Fibroblast of skin of abdomen (primary cell): Measurements from ENCODE around the gene MYH6.
A peak's percentile ranks its signal among the peaks of the same experiment; 100 is the strongest.

ENCODE experiments used
- DNase-seq: peaks from one replicate; pipeline ENCODE4 v3.0.0-alpha.2; 2013

MYH6 gene

DNA sequence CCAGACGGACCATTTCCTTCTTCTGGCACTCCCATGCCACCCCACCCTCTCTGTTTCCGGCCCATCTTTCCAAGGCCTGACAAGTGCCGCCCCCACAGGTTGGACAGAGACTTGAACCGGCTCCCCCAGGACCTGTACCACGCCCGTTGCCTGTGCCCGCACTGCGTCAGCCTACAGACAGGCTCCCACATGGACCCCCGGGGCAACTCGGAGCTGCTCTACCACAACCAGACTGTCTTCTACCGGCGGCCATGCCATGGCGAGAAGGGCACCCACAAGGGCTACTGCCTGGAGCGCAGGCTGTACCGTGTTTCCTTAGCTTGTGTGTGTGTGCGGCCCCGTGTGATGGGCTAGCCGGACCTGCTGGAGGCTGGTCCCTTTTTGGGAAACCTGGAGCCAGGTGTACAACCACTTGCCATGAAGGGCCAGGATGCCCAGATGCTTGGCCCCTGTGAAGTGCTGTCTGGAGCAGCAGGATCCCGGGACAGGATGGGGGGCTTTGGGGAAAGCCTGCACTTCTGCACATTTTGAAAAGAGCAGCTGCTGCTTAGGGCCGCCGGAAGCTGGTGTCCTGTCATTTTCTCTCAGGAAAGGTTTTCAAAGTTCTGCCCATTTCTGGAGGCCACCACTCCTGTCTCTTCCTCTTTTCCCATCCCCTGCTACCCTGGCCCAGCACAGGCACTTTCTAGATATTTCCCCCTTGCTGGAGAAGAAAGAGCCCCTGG lies 32.4 kb downstream of the MYH6 start:
- no peak for DNase-seq

DNA sequence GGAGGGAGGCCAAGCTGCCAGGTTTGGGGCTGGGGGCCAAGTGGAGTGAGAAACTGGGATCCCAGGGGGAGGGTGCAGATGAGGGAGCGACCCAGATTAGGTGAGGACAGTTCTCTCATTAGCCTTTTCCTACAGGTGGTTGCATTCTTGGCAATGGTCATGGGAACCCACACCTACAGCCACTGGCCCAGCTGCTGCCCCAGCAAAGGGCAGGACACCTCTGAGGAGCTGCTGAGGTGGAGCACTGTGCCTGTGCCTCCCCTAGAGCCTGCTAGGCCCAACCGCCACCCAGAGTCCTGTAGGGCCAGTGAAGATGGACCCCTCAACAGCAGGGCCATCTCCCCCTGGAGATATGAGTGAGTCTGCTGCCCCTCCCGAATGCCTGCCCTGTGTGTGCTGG lies 35.0 kb downstream of the MYH6 start:
- no peak for DNase-seq

DNA sequence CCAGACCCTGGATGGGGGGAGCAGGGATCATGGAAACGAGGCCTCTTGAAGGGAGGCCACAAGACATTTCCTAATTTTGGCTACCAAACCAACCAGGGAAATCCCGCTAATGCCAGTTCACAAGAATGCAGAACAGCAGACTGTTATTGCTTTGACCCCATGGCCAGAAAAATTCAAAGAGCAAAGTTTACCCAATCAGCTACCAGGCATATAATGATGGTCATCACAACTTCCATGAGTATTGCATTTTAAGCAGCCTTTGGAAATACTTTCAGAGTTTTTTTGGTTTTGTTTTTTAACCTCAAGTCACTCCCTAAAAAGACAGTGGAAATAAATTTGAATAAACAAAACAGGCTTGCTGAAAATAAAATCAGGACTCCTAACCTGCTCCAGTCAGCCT lies 35.6 kb downstream of the MYH6 start, which contains the start of gene IL25:
Gene IL25 (plus strand): TSS at position 301 of the 400 bp plus-strand sequence.
- no peak for DNase-seq

DNA sequence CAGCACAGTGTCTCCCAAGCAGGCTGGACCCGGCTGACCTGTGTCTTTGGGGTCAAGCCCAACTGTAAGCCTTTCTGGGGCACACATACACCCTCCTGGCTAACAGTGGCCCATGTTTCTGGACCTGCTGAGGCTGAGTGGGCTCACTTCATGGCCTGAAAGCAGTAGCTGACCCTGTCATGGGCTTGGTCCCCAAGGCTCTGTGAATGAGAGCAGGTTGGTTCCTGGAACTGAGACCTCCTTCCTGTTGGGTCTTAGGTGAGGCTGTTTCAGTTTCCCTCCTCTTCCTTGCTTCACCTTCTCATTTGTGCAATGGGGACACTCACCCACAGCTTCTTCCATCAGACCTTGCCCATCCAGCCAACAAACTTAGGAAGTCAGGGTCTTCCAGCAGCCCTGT lies 36.2 kb downstream of the MYH6 start:
- DNase-seq: no peak

DNA sequence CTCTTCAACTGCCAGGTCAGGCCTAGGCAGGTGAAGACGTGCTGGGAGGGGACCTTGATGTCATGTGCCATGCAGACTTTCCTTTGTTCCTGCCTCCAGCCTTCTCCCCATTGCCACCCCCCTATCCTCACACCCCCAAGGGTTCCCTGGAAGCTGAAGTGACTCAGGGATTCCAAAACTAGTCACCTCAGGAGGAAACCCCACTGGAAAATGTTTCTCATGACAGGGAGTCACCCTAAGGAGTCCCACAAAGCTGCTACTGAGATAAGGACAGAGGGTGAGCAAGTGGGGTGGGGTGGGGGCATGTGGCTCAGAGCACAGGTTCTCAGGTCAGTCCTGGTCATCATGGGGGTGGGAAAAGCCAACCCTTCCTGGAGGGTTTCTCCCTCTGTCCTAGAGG lies 37.9 kb downstream of the MYH6 start:
- no peak for DNase-seq

DNA sequence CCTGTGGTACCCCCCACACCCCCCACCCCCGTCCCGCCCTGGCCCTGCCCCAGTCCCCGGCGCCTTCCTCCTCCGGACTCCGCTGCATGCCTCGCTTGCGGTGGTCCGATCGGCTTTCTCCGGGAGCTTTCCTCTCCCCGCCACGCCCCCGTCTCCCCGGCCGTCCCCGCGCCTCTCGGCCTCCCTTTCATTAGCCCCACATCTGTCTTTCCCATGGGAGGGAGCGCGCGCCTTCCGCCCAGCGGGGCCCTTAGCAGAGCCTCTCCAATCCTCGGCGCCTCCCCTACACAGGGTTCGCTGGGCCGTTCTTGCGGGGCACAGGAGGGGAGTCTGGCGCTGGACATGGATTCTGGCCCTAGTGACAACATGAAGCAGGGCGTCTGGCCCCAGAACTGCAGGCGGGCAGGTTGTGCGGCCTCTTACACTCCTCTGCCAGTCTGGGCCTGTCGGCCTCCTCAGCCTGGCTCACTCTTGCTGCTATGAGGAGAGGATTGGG lies 41.6 kb downstream of the MYH6 start:
- DNase-seq: no peak

DNA sequence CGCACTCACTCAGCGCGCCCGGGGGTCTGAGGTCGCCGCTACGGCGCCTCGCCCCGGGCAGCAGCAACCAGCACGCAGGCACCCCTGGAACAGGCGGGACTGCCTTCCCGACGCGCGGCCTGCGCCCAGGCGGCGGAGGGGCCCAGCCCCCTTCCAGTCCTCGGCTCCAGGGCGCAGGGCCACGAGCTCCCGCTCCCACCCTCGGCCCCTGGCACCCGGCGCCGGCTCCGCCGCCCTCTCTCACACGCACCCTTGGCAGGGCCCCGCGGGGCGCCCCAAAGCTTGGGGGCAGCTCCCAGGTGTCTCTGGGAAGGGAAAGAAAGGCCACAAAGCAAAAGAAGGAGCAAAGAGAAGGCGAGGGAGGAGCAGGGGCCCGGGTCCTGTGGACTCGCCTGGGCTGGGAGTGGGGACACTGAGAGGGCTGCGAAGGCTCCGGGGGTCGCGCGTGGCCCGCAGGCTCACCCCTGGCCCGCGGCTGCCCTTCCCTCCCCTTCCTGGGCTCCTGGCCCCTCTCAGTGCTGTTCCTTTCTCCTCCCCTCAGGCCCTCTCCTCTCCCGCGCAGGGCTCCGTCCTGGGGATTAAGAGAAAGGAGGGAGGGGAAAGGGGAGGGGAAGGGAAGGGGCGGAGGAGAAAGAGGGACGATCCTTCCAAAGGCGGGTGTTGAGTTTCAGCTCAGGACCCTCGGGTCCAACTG lies 42.2 kb downstream of the MYH6 start:
- DNase-seq: peak; percentile 87

DNA sequence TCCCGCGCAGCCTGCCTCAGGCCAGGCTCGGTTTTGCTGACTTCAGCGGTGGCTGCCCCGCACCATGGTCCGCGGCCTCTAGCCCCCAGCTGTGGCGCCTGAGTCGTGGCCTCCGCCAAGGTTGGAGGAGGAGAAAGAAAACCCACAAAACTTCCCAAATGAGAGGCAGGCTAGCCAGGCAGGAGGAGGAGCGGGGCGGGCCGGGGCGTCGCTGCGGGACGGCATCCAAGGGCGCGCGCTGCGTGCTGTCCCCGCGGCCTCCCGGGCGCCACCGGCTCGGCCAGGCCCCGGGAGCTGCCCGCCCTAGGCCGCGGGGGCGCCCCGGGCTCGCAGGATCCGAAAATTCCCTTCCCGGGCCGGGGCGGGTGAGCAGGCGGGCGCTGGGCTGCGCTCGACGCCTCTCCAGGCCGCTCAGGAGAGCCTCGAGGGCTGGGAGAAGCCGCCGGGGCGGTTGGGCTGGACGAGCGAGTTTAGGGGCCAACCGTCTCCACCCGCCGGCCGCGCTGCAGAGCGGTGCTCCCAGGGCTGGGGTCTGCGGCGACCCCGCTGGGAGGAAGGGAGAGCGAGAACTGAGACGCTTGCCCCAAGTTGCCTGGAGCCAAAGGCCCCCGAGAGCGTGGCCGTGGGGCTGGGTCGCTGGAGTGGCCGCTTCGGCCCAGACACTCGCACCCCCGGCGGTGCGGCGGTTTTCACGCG lies 42.9 kb downstream of the MYH6 start, which contains the start of gene EFS:
Gene EFS (minus strand): TSS at position 137 of the 696 bp plus-strand sequence. CDS start 147 bp downstream, outside the sequence.
- peak; percentile 44 for DNase-seq

DNA sequence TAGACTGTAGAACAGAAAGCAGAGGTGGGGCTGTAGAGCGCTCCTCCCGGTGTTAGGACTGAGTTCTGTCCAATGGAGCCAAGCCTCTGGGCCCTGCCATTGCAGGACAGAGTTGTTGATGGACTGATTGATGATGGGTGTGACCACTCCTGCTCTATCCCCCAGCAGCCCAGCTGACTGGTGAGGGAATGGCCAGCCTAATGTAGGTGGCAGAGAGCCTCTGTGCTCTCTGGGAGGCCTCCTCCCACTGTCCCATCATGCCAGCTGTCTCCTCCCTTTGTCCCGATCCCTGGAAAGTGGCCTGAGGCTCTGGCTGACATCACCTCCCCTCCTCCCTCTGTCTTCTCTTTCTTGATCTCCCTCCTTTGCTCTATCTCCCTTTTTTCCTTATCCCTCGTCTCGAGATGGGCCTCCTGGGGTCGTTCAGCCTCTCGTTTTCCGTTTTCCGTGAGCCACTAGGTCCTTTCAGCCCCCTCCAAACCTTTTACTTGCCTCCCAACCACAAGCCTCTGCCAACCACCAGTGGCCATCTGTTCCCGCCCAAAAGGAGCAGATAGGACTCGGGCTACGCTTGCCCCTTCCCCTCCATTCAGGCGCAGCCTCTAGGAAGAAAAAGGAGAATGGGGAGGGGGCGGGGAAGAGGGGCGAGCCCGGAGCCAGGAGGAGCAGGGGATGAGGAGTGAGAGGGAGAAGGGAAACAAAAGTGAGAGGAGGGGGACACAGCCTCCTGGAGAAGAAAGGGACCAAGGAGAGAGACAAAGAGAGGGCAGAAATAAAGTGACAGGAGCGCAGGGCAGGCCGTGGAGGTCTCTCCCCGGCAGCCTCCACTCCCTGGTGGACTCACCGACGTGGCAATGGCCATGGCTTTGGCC lies 43.7 kb downstream of the MYH6 start:
- DNase-seq: peak; percentile 17

DNA sequence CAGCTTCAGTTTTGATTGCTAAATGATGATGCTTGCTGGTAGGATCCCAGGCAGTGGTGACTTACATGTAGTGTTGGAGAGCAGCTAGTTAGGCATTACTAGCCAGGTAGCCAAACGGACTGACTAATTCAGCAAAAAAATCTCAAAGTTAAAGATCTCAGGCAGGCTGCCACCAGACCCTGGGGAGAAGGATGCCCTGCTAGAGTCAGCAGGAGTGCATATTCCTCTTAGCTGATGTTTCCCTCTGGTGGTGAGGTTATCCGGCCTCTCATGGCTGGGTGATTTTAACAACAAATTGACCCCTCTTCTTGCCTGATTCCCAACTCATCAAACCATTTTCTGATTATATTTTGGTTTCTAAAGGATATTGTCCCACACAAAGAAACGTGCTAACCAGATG lies 45.9 kb downstream of the MYH6 start:
- peak; percentile 43 for DNase-seq

DNA sequence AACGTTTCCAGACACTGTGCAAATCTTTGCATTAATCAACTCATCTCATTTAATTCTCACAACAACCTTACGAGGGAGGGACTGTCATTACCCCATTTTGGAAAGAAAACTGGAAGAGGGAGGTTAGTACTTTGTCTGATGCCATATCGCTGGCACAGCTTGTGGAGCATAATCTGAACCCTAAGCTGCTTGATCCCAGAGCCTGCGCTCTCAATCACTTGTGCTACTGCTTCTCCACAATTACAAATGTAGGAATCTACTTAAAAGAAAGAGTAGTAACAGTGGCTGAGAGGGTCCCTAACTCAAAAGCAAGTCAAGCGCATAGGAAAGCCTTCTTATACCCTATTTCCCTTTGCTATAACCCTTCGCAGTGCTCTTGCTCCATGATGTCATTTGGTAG lies 46.3 kb downstream of the MYH6 start:
- no peak for DNase-seq

DNA sequence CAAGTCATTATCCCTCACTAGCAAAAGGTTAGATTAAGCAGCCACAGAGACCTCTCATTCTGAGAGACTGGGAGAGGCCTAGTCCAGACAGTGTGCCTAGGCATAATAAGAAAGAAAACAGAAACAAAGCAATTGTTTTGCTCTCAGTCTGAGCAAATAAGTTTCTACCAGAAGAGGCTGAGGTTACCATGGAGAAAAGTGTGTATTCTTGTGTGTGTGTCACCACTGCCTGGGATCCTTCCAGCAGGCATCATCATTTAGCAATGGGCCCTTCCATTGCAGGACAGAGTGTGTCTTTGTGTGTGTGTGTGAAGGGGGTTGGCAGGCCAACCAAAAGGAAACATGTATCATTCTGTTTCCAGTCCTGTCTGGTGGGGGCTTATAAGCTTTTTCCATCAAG lies 46.8 kb downstream of the MYH6 start:
- DNase-seq: peak; percentile 42

DNA sequence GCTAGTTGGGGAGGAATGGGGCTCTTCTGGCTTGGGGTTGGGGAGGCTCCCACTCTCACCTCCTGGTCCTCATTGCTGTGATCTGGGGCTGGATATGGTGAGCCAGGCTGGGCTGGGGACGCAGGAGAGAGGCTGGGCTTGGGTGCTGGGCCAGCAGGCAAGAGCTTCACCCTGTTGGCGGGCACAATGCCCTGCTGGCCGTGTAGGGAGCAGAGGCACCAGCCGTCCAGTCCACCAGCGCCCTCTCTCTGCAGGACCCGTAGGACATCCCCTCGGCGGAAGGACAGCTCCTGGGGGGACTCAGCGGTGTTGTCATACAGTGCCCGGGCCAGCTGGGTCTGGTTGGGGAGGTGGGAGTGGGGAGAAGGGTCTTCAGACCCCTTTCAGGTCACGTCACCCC lies 47.6 kb downstream of the MYH6 start:
- DNase-seq: no peak

DNA sequence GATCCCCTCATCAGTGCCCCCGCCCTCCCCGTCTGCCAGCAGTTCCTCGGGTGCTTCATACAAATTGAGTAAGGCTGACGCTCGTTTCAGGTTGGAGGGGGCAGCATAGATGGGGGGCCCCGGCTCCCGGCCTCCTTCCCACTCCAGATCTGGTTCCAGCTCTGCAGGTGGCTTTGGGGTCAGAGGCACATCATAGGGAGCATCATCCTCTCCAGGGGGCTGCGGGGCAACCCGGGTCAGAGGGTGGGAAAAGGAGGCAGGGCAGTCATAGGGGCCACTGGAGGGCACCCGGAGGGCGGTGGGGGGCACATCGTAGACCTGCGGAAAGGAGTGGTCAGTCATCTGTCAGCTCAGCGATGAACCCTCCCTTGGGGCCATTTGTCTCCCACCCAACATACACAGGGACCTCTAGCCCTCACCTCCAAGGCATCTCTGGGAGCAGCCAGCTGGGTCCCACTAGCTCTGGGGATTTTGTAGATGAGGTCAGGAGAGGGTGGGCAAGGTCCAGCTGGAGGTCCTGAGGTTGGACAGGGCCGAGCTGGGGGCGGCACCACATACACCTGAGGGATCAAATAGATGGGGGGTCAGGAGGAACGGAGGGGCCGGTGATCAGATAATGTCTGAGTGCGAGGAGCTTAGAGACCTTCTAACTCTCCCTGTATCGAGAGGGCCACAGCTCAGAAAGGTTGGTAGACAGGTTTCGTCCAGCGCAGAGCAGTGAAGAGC lies 48.2 kb downstream of the MYH6 start:
- DNase-seq: no peak

DNA sequence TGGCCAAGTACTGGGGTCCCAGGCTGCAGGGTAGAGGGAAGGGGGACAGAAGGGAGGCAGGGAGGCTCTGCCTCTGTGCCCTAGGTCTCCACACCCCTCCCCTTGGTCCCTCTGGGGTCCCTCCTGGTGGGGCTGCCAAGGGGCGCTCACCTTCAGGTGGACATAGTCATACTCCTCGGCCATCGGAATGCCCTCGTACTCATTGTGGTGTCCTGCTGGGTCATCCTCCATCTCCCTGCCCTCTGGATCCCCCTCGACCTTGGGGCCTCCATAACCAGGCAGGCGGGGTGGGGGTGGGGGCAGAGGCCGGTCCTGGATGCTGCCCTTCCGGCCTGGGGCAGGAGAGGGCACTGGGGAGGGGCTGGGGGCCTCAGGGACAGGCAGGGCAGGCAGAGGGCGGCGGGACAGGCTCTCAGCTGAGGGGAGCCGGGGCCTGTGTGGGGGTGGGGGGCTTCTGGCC lies 48.9 kb downstream of the MYH6 start:
- DNase-seq: no peak

DNA sequence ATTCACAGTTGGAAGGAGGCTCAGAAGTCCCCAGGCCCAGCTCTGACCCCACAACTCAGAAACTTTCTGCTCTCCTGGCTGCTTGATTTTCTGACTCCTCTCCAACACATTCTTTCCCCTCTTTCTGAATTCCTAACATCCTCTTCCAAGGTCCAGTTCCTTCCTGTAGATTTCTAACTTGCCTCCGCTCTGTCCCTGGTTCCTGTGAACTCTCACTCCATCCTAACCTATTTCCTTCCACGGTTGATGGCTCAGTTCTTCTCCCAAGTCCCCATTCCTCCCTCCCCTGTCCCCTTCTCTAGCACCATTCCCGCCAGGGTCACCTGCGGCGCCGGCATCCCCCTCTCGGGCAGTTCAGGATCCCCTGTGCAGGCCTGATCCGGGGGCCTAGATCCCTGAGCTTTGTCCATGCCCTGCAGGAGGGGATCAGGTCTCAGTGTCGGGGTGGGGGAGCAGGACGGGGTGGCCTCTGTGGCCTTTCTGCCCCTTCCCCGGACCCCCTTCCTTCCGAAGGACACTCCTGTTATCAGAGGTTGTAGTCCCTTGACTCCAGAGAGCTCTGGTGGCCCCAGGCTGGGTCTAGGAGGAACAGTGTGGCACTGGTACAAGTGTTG lies 49.4 kb downstream of the MYH6 start:
- no peak for DNase-seq

DNA sequence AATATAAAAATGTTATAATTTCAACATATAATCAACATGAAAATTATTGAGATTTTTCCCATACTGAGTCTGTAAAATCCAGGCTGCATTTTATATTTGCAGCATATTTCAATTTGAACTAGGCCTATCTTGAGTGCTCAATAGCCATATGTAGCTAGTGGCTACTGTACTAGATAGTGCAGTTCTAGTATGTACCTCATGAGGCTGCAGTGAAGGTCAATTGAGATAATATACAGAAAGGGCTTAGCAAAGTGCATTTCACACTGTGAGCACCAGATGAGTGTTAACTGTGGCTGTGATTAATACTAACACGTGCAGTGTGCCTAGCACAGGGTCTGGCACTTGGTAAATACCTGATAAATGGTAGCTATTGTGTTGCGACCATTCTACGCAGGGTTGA lies 50.0 kb downstream of the MYH6 start:
- DNase-seq: no peak

DNA sequence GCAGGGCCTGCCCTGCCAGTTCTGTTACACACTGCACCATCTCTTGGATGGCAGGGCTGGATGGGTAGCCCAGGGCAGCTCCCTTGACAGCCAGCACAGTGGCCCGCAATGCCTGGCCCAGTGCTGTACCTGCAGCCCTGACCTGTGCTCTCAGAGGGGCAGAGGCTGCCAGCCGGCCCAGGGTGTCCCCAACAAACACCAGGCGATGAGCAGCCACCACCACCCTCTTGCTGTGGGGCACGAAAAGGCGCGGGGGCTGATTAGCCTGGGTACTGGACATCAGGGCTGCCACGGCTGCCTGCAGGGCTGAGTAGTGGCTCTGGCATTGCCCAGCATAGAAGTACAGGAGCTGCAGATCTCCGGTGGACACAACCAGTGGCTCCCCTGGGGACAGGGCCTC lies 50.8 kb downstream of the MYH6 start:
- no peak for DNase-seq

DNA sequence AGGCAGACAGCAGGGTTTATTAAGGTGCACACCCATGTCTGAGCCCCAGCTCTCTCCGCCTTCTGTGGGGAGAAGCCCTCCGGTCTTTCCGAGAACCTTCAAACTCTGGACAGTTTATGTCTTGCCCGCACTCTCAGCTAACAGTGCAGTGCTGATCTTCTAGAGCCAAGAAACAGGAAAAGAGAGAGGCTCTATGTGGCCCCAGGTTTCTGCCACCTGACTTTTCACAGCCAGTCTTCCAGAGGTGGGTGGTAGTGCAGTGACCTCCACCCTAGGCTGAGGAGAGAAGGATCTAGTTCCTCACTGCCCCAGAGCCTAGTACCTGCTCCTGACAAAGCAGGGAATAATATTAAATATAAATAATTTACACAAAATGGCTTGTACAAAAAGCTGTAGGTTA lies 51.4 kb downstream of the MYH6 start:
- DNase-seq: no peak

DNA sequence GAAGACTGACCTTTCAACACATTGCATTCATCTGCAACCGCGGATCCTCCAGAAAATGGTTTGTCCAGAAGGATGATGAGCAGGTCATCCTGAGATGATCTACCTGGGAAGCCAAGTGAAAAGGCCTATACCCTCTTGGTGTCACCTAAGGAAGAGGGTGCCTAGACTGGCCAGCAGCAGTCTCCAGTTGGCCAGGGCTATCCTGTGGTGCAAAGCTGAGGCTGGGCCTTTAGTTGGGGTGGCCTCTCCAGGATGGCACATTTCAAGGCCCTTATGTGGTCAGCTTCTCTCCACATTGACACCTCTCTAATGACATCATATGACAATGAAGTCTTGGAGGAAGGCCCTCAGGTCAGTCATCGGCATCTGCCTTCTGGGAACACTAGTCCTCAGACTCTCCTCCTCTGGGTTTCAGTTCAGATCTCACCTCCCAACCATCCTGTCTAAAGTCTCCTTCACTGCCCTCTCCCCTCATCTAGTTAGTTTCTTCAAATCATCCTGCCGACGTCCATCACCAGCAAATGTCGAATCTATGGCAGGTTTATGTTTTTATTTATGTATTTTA lies 52.1 kb downstream of the MYH6 start:
- no peak for DNase-seq

DNA sequence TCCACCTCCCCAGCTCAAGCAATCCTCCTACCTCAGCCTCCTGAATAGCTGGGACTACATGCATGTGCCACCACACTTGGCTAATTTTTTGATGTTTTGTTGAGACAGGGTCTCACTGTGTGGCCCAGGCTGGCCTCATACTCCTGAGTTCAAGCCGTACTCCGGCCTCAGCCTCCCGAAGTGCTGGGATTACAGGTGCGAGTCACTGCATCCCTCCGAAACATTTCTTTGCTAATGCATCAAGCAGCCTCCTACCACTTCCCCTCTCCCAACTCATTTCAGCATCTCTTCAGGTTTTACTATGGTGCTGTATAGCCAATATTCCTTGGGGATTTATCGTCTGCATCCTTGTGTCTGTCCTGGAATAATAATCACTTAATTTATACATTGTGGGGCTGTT lies 53.1 kb downstream of the MYH6 start:
- no peak for DNase-seq
